ENCODE measurements around the gene WNT3A. TPM values are rescaled to one million over a fixed set of nuclear protein-coding genes. Genes with fewer than 3 reads are reported as not detected.
"Not testable (repeated sequence)": the region's sequence is repeated elsewhere in the genome, so short reads cannot be mapped to it uniquely, and the experiment has no call there.

WNT3A gene
- polyA plus RNA-seq, 1 donor (not counting 4 experiments of a cell fraction or from before 2014, with no cell fraction given), result 0.07 TPM

DNA sequence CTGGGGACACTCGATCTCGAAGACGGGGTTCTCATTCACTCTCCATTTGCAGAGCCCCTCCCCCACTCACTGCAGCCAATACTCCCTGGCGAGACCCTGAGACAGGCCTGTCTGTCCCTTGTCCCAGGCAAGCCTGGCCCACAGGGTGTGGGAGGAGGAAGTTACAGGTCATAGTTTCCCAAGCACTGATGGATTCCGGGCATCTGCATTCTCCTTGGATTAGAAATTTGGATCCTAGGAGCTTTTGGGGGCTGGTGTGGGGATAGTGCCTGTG is 11.3 kb downstream of the WNT3A start:
- peaks cover 24% of the 10 kb centered on the region for H3K4me1 ChIP-seq (ENCODE audit: control insufficient read depth, extremely low read depth, insufficient read depth, low read length)
- FAIRE-seq (no peak), DNase-seq (ENCODE audit: low read depth, low spot score) (no peak)
- no peaks in the 10 kb centered on the region for H4K20me1 ChIP-seq (ENCODE audit: control insufficient read depth, extremely low read depth, insufficient read depth, low read length)
- H3K4me3 ChIP-seq (ENCODE audit: control insufficient read depth in 2 of 3, extremely low read depth in 1 of 3, insufficient read depth in 2 of 3, low read depth in 1 of 3, low read length in 3 of 3), result no peak overlapping the region
- H3K79me2 ChIP-seq (ENCODE audit: control insufficient read depth, insufficient read depth, low read length), result no peaks in the 10 kb centered on the region
- TF ChIP-seq, protein P1, sequence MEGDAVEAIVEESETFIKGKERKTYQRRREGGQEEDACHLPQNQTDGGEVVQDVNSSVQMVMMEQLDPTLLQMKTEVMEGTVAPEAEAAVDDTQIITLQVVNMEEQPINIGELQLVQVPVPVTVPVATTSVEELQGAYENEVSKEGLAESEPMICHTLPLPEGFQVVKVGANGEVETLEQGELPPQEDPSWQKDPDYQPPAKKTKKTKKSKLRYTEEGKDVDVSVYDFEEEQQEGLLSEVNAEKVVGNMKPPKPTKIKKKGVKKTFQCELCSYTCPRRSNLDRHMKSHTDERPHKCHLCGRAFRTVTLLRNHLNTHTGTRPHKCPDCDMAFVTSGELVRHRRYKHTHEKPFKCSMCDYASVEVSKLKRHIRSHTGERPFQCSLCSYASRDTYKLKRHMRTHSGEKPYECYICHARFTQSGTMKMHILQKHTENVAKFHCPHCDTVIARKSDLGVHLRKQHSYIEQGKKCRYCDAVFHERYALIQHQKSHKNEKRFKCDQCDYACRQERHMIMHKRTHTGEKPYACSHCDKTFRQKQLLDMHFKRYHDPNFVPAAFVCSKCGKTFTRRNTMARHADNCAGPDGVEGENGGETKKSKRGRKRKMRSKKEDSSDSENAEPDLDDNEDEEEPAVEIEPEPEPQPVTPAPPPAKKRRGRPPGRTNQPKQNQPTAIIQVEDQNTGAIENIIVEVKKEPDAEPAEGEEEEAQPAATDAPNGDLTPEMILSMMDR (optimal IDR thresholded peaks at IDR 0.05 in 1 of 3, IDR thresholded peaks at IDR 0.05 in 1 of 3, conservative IDR thresholded peaks at IDR 0.05 in 1 of 3; ENCODE audit: extremely low read depth in 1 of 3, insufficient read depth in 2 of 3, low read length in 3 of 3), result no peak
- TF ChIP-seq EZH2 (IDR thresholded peaks at IDR 0.05; ENCODE audit: low read length), result no peak
- H3K27ac ChIP-seq (ENCODE audit: control insufficient read depth, insufficient read depth, low read length), result no peak overlapping the region
- H3K36me3 ChIP-seq (ENCODE audit: control insufficient read depth in 2 of 2, extremely low read depth in 1 of 2, insufficient read depth in 2 of 2, low read length in 2 of 2), result no peaks in the 10 kb centered on the region
- no peaks in the 10 kb centered on the region for H3K9me3 ChIP-seq (ENCODE audit: control insufficient read depth, low read depth, low read length)
- no peaks in the 10 kb centered on the region for H3K9me1 ChIP-seq (ENCODE audit: control insufficient read depth, extremely low read depth, insufficient read depth, low read length)
- dilution Hi-C loops (cut with MboI; ENCODE audit: extremely low pct_ligation_motif_present, low sequenced_read_pairs), result no loop called here
- H3K4me2 ChIP-seq (ENCODE audit: control insufficient read depth, extremely low read depth, insufficient read depth, low read depth, low read length), result no peak overlapping the region
- no peak overlapping the region for H2AFZ ChIP-seq (ENCODE audit: control insufficient read depth, low read length)
- H3K27me3 ChIP-seq (ENCODE audit: control insufficient read depth, extremely low read depth, insufficient read depth, low read length), result no peaks in the 10 kb centered on the region
- H3K9ac ChIP-seq (ENCODE audit: control insufficient read depth, extremely low read depth, insufficient read depth, low read length), result no peak overlapping the region

DNA sequence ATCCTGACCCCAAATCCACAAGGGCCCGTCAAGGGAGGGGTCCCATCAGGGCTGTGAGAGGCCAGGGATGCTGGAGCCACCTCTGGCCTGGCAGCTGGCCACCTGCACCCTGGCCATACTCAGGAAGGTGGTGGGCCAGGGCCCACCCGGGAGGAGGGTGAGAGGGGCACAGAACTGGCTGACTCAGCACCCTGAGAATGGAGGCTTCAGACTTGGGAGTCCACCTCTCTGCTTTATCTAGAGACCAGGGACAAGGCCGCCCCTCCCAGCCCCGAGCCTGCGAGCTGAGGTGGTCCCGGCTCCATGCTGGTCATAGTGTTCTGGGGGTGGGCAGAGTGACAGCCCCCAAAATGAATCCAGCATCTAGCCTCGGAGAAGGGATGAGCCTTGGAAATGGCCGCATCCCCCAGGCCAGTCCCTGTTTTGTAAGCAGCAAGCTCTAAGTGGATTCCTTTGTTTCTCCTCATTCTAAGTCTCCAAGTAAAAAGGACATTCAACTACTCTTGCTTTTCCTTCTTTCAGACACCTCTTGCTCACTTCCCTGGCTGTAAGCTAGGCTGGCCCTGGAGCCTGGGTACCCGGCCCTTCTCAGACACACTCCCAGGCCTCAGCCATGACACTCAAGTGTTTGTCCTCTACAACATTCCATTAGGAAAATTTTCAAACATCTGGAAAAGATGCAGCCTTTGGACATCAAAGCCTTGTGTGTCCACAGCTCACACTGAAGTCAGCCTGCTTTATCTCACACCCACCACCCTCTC is 12.3 kb downstream of the WNT3A start:
- H3K9me3 ChIP-seq (ENCODE audit: control insufficient read depth, low read depth, low read length), result no peaks in the 10 kb centered on the region
- no peak overlapping the region for H3K9ac ChIP-seq (ENCODE audit: control insufficient read depth, extremely low read depth, insufficient read depth, low read length)
- no peaks in the 10 kb centered on the region for H4K20me1 ChIP-seq (ENCODE audit: control insufficient read depth, extremely low read depth, insufficient read depth, low read length)
- H3K36me3 ChIP-seq (ENCODE audit: control insufficient read depth in 2 of 2, extremely low read depth in 1 of 2, insufficient read depth in 2 of 2, low read length in 2 of 2), result no peaks in the 10 kb centered on the region
- DNase-seq (ENCODE audit: low read depth, low spot score) (no peak), FAIRE-seq (no peak)
- H3K4me1 ChIP-seq (ENCODE audit: control insufficient read depth, extremely low read depth, insufficient read depth, low read length), result peaks cover 13% of the 10 kb centered on the region
- H2AFZ ChIP-seq (ENCODE audit: control insufficient read depth, low read length), result no peak overlapping the region
- TF ChIP-seq, protein P1 (optimal IDR thresholded peaks at IDR 0.05 in 1 of 3, IDR thresholded peaks at IDR 0.05 in 1 of 3, conservative IDR thresholded peaks at IDR 0.05 in 1 of 3; ENCODE audit: extremely low read depth in 1 of 3, insufficient read depth in 2 of 3, low read length in 3 of 3), result no peak
- no peak for TF ChIP-seq EZH2 (IDR thresholded peaks at IDR 0.05; ENCODE audit: low read length)
- peaks cover 3% of the 10 kb centered on the region for H3K27me3 ChIP-seq (ENCODE audit: control insufficient read depth, extremely low read depth, insufficient read depth, low read length)
- no peak overlapping the region for H3K4me3 ChIP-seq (ENCODE audit: control insufficient read depth in 2 of 3, extremely low read depth in 1 of 3, insufficient read depth in 2 of 3, low read depth in 1 of 3, low read length in 3 of 3)
- no peaks in the 10 kb centered on the region for H3K79me2 ChIP-seq (ENCODE audit: control insufficient read depth, insufficient read depth, low read length)
- no peak overlapping the region for H3K4me2 ChIP-seq (ENCODE audit: control insufficient read depth, extremely low read depth, insufficient read depth, low read depth, low read length)
- H3K9me1 ChIP-seq (ENCODE audit: control insufficient read depth, extremely low read depth, insufficient read depth, low read length), result no peaks in the 10 kb centered on the region
- dilution Hi-C loops (cut with MboI; ENCODE audit: extremely low pct_ligation_motif_present, low sequenced_read_pairs), result no loop called here
- H3K27ac ChIP-seq (ENCODE audit: control insufficient read depth, insufficient read depth, low read length), result no peak overlapping the region

DNA sequence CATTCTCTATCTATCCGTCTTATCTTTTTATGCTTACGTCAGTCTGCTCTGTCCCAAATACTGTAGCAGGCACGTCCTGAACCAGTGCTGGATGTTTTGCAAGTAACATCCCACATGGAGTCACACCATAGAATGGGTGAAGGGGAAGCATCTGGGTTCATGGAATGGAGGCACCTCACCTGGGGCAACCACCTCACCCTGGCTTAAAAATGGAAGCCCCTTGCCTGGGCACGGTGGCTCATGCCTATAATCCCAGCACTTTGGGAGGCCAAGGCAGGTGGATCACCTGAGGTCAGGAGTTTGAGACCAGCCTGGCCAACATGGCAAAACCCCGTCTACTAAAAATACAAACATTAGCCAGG is 12.9 kb downstream of the WNT3A start:
- H3K9me3 ChIP-seq (ENCODE audit: control insufficient read depth, low read depth, low read length); H3K79me2 ChIP-seq (ENCODE audit: control insufficient read depth, insufficient read depth, low read length); H4K20me1 ChIP-seq (ENCODE audit: control insufficient read depth, extremely low read depth, insufficient read depth, low read length); FAIRE-seq; H3K9me1 ChIP-seq (ENCODE audit: control insufficient read depth, extremely low read depth, insufficient read depth, low read length); H2AFZ ChIP-seq (ENCODE audit: control insufficient read depth, low read length); H3K9ac ChIP-seq (ENCODE audit: control insufficient read depth, extremely low read depth, insufficient read depth, low read length); DNase-seq (ENCODE audit: low read depth, low spot score); H3K4me1 ChIP-seq (ENCODE audit: control insufficient read depth, extremely low read depth, insufficient read depth, low read length); H3K36me3 ChIP-seq (ENCODE audit: control insufficient read depth in 2 of 2, extremely low read depth in 1 of 2, insufficient read depth in 2 of 2, low read length in 2 of 2); H3K4me2 ChIP-seq (ENCODE audit: control insufficient read depth, extremely low read depth, insufficient read depth, low read depth, low read length); H3K27me3 ChIP-seq (ENCODE audit: control insufficient read depth, extremely low read depth, insufficient read depth, low read length); H3K27ac ChIP-seq (ENCODE audit: control insufficient read depth, insufficient read depth, low read length); dilution Hi-C loops (cut with MboI; ENCODE audit: extremely low pct_ligation_motif_present, low sequenced_read_pairs); H3K4me3 ChIP-seq (ENCODE audit: control insufficient read depth in 2 of 3, extremely low read depth in 1 of 3, insufficient read depth in 2 of 3, low read depth in 1 of 3, low read length in 3 of 3): not testable (repeated sequence)

Measured in keratinocyte (primary cell).